Left kidney (tissue), 2 donors: ENCODE results near the gene SLC8A1. TPM values are rescaled to one million over a fixed set of nuclear protein-coding genes. Genes with fewer than 3 reads are reported as not detected.

Source experiments
- DNase-seq: peaks from one replicate; pipeline ENCODE4 v3.0.0-alpha.2; 2013
- polyA plus RNA-seq: library from polyadenylated mRNA; unstranded; fragments of 120-200 nt; gene quantifications from one replicate; pipeline ENCODE4 v1.2.1, GENCODE V29; 2013; ENCODE audit not compliant: insufficient read length

The SLC8A1 gene
- polyA plus RNA-seq, 1 donor: 73.0 TPM

GRCh38 chr2:40230707-40231432, 221.0 kb downstream of the SLC8A1 start:
- DNase-seq: no peak

GRCh38 chr2:40230186-40230585, 221.7 kb downstream of the SLC8A1 start:
- DNase-seq: no peak

- no peak for DNase-seq
Measured at GRCh38 chr2:40228310-40228709, 223.6 kb downstream of the SLC8A1 start.

- no peak for DNase-seq
Measured at GRCh38 chr2:40227210-40227609, 224.7 kb downstream of the SLC8A1 start.

- DNase-seq: no peak
Measured at GRCh38 chr2:40226637-40227036, 225.3 kb downstream of the SLC8A1 start.

- no peak for DNase-seq
Measured at GRCh38 chr2:40225670-40226210, 226.2 kb downstream of the SLC8A1 start.

- no peak for DNase-seq
Measured at GRCh38 chr2:40224318-40224717, 227.6 kb downstream of the SLC8A1 start.

- no peak for DNase-seq
Measured at GRCh38 chr2:40220177-40220925, 231.5 kb downstream of the SLC8A1 start.

- DNase-seq: no peak
Measured at GRCh38 chr2:40219141-40219540, 232.7 kb downstream of the SLC8A1 start.

GRCh38 chr2:40218679-40219078, 233.2 kb downstream of the SLC8A1 start:
- no peak for DNase-seq

- no peak for DNase-seq
Measured at GRCh38 chr2:40213619-40214018, 238.3 kb downstream of the SLC8A1 start.

- DNase-seq: no peak
Measured at GRCh38 chr2:40213071-40213470, 238.8 kb downstream of the SLC8A1 start.

GRCh38 chr2:40210968-40211353, 240.9 kb downstream of the SLC8A1 start:
- no peak for DNase-seq

- no peak for DNase-seq
Measured at GRCh38 chr2:40210344-40210967, 241.4 kb downstream of the SLC8A1 start.

- DNase-seq: no peak
Measured at GRCh38 chr2:40209761-40210160, 242.1 kb downstream of the SLC8A1 start.

- DNase-seq: no peak
Measured at GRCh38 chr2:40208463-40208862, 243.4 kb downstream of the SLC8A1 start.

GRCh38 chr2:40204268-40204667, 247.6 kb downstream of the SLC8A1 start:
- DNase-seq: no peak

- DNase-seq: no peak
Measured at GRCh38 chr2:40202798-40203400, 249.0 kb downstream of the SLC8A1 start.

- no peak for DNase-seq
Measured at GRCh38 chr2:40201425-40201824, 250.5 kb downstream of the SLC8A1 start.

GRCh38 chr2:40200366-40200915, 251.4 kb downstream of the SLC8A1 start:
- DNase-seq: no peak

GRCh38 chr2:40199771-40200170, 252.1 kb downstream of the SLC8A1 start:
- DNase-seq: no peak

GRCh38 chr2:40197121-40197520, 254.8 kb downstream of the SLC8A1 start:
- DNase-seq: no peak
